OCI-LY1 (cell line): ENCODE data around the gene COL20A1.

Experiments used
- H2AFZ ChIP-seq: fragments of 200-600 bp; sonication (generic), shearing (Covaris generic); 2 replicates; pipeline ENCODE4 v1.6.0; 2014; ENCODE audit warnings: antibody characterized with exemption, mild to moderate bottlenecking, low read length
- H3F3A ChIP-seq: fragments of 200-600 bp; sonication (generic), shearing (Covaris generic); 2 replicates; pipeline ENCODE4 v1.6.0; 2014; ENCODE audit warnings: mild to moderate bottlenecking, antibody characterized with exemption, low read length, moderate library complexity; ENCODE audit not compliant: insufficient read depth
- H3K27ac ChIP-seq: fragments of 200-600 bp; sonication (generic); 2 replicates; pipeline ENCODE4 v1.5.1; 2014; ENCODE audit warnings: low read length, mixed run types, mild to moderate bottlenecking, low read depth; ENCODE audit not compliant: poor library complexity, severe bottlenecking
- H3K27me3 ChIP-seq: fragments of 200-600 bp; sonication (generic); 2 replicates; pipeline ENCODE4 v1.6.0; 2014; ENCODE audit warnings: antibody characterized with exemption, mild to moderate bottlenecking, low read length, moderate library complexity; ENCODE audit not compliant: insufficient read depth
- H3K36me3 ChIP-seq: fragments of 200-600 bp; sonication (generic); 2 replicates; pipeline ENCODE4 v1.6.1; 2014; ENCODE audit warnings: mild to moderate bottlenecking, antibody characterized with exemption, low read length, moderate library complexity, mixed read lengths; ENCODE audit not compliant: insufficient read depth
- H3K4me1 ChIP-seq: fragments of 200-600 bp; sonication (generic); 2 replicates; pipeline ENCODE4 v1.5.1; 2014; ENCODE audit warnings: mild to moderate bottlenecking, low read length, moderate library complexity; ENCODE audit not compliant: insufficient read depth, severe bottlenecking
- H3K4me2 ChIP-seq: fragments of 200-600 bp; sonication (generic), shearing (Covaris generic); 2 replicates; pipeline ENCODE4 v1.6.1; 2014; ENCODE audit warnings: low read length
- H3K4me3 ChIP-seq: fragments of 200-600 bp; sonication (generic); 2 replicates; pipeline ENCODE4 v1.5.1; 2014; ENCODE audit warnings: low read length, low read depth, mild to moderate bottlenecking, mixed read lengths; ENCODE audit not compliant: poor library complexity, severe bottlenecking
- H3K79me2 ChIP-seq: fragments of 200-600 bp; shearing (Covaris generic); 2 replicates; pipeline ENCODE4 v1.6.1; 2016; ENCODE audit warnings: mixed run types, low read length, mixed read lengths; ENCODE audit not compliant: insufficient read depth
- H3K9ac ChIP-seq: fragments of 200-600 bp; sonication (generic), shearing (Covaris generic); 2 replicates; pipeline ENCODE4 v1.6.1; 2014; ENCODE audit warnings: mild to moderate bottlenecking, low read length, mixed read lengths
- H3K9me2 ChIP-seq: fragments of 200-600 bp; sonication (generic), shearing (Covaris generic); 2 replicates; pipeline ENCODE4 v1.6.1; 2014; ENCODE audit warnings: low read depth, mild to moderate bottlenecking, low read length, mixed read lengths
- H3K9me3 ChIP-seq: fragments of 200-600 bp; shearing (Covaris generic); 2 replicates; pipeline ENCODE4 v1.6.1; 2014; ENCODE audit warnings: low read length, mixed read lengths
- H4K20me1 ChIP-seq: fragments of 200-600 bp; sonication (generic), shearing (Covaris generic); 2 replicates; pipeline ENCODE4 v1.6.0; 2016; ENCODE audit warnings: mild to moderate bottlenecking, low read length; ENCODE audit not compliant: insufficient read depth
- CTCF ChIP-seq: fragments of 200-600 bp; sonication (generic), shearing (Covaris generic); IDR thresholded peaks from 2 replicates; pipeline ENCODE4 v1.5.1; 2017; ENCODE audit warnings: mild to moderate bottlenecking, antibody characterized with exemption, low read length, moderate library complexity, mixed read lengths
- EZH2 ChIP-seq: fragments of 200-600 bp; sonication (generic), shearing (Covaris generic); IDR thresholded peaks from 2 replicates; pipeline ENCODE4 v1.8.0; 2017; ENCODE audit warnings: borderline replicate concordance, mixed run types, mild to moderate bottlenecking, antibody characterized with exemption, low read length, moderate library complexity, mixed read lengths

COL20A1 gene

DNA sequence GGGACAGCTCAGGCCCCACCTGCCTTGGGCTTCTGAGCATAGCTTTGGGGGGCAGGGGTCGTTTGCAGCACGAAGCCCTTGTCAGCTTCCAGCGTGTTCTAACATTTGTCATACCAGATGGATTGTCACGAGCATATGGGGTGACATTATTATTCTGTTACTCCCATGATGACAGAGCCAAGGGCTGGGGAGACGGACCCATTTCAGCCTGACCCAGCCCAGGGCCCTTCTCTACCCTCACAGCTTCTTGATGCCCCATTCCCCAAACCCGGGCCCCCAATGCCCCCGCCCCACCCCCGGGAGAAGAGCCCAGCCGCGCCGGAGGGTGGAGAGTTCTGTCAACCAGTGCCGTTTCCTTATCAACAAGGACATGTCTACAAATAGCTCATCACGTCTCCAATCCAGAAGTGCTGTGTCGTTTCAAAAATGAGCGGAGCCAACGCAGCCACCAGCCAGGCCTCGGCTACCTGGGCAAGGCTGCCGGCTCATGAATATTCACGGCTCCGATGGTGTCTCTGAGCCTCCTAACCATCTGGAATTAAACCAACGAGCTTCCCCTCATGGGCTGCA, 77.7 kb downstream of the COL20A1 start:
- Histone ChIP-seq H2AFZ (no peak overlapping the region), H3K27me3 (0 out of 2 replicates have a peak, but pooled peaks cover 3% of the 10 kb centered on the region), H3K4me1 (no peaks in the 10 kb centered on the region), H4K20me1 (no peaks in the 10 kb centered on the region), H3K36me3 (no peaks in the 10 kb centered on the region), H3K4me3 (no peak overlapping the region), H3K27ac (no peak overlapping the region), H3F3A (no peaks in the 10 kb centered on the region), H3K9me2 (no peaks in the 10 kb centered on the region), H3K79me2 (no peaks in the 10 kb centered on the region), H3K9ac (no peak overlapping the region), H3K9me3 (no peaks in the 10 kb centered on the region), H3K4me2 (no peak overlapping the region)
- no peak for TF ChIP-seq EZH2
- no peak for TF ChIP-seq CTCF

DNA sequence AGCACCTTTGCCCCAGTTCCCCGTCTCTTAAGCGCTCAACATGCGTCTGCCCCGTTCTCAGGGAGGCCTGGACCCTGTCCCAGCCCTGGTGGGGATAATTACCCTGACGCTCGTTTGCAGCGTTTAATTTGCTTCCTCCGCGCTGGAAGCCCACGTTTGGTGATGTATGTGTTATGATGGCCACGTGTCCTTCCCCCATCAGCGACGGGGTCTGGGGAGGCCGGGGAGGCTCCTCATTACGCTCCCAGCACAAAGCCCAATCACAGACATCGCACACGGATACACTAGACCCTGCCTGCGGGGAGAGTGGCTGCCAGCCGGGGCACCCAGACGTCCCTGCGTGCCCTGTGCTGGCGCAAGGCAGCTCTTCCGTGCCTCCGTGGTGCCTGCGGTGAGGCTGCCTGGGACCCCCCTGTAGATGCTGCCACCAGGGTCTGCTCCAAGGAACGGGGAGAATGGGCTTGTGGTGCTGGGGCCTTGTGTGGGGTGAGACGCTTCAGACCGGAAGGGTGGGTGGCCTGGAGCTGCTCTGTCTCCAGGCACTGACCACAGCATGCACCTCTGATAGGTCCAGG, 78.4 kb downstream of the COL20A1 start:
- H3K4me3 ChIP-seq: no peak overlapping the region
- H3K27ac ChIP-seq: no peak overlapping the region
- H3F3A ChIP-seq: no peaks in the 10 kb centered on the region
- H3K36me3 ChIP-seq: no peaks in the 10 kb centered on the region
- no peak overlapping the region for H3K4me2 ChIP-seq
- H3K9ac ChIP-seq: no peak overlapping the region
- no peaks in the 10 kb centered on the region for H3K9me3 ChIP-seq
- TF ChIP-seq CTCF: no peak
- TF ChIP-seq EZH2: no peak
- H3K4me1 ChIP-seq: no peaks in the 10 kb centered on the region
- no peaks in the 10 kb centered on the region for H3K79me2 ChIP-seq
- no peaks in the 10 kb centered on the region for H4K20me1 ChIP-seq
- H2AFZ ChIP-seq: no peak overlapping the region
- H3K27me3 ChIP-seq: 0 out of 2 replicates have a peak, but pooled peaks cover 3% of the 10 kb centered on the region
- H3K9me2 ChIP-seq: no peaks in the 10 kb centered on the region

DNA sequence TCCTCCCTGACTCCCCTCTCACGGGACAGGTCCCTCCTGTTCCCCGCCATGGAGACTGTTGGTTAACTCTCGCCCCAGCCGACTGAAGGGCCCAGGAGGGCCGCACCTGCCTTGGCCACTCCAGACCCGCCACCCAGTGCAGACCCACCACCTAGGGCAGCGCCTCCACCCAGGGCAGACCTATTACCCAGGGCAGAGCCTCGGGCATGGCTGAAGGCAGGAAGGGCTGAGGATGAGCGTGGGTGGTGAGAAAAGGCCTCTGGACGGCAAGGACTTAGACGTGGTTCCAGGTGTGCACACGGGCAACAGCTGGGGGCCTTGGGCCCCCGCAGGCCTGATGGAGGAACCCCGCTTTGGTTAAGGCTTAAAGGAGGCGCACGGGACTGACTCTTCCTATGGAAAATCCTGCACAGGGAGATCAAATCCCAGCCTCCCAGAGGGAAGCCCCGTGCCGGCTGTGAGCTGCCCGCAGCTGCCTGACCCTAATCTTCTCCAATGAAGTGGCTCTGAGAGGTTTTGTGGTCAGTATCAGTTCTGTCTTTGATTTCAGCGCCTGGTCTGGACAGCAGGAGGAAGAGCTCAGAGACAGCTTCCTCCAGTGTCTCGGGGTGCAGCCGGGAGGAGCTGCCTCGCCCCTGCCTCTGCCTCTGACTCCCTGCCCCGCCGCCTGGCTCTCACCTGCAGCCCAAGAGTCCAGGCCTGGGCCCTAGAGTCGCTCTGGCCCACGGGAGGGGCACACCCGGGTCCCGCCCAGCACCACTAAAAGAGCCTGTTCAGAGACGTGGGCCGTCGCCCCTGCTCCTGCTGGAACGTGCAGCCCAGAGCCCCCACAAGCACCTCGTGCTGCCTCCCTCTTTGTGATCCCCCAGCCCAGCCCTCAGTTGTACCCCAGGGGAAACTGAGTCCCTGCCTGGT, 80.2 kb downstream of the COL20A1 start:
- H3K9ac ChIP-seq: no peak overlapping the region
- no peak overlapping the region for H3K4me3 ChIP-seq
- no peaks in the 10 kb centered on the region for H3K79me2 ChIP-seq
- TF ChIP-seq CTCF: no peak
- no peak for TF ChIP-seq EZH2
- no peaks in the 10 kb centered on the region for H3K4me1 ChIP-seq
- H3K27me3 ChIP-seq: 0 out of 2 replicates have a peak, but pooled peaks cover 3% of the 10 kb centered on the region
- H3K4me2 ChIP-seq: no peak overlapping the region
- H3K9me2 ChIP-seq: no peaks in the 10 kb centered on the region
- no peak overlapping the region for H3K27ac ChIP-seq
- H3F3A ChIP-seq: no peaks in the 10 kb centered on the region
- no peaks in the 10 kb centered on the region for H4K20me1 ChIP-seq
- no peaks in the 10 kb centered on the region for H3K9me3 ChIP-seq
- H3K36me3 ChIP-seq: no peaks in the 10 kb centered on the region
- no peak overlapping the region for H2AFZ ChIP-seq
